WERI-Rb-1 (cell line): ENCODE measurements around the gene STH.

Experiments used
- DNase-seq: peaks from one replicate; pipeline ENCODE4 v3.0.0-alpha.2; 2020
- H3K27ac ChIP-seq: fragments of 250-450 bp; sonication (Bioruptor Pico); 2 replicates; pipeline ENCODE4 v1.5.1; 2020; ENCODE audit warnings: mild to moderate bottlenecking, moderate library complexity
- H3K27me3 ChIP-seq: fragments of 250-450 bp; sonication (Bioruptor Pico); 2 replicates; pipeline ENCODE4 v1.5.1; 2021; ENCODE audit warnings: mild to moderate bottlenecking, low read depth, moderate library complexity; ENCODE audit not compliant: insufficient read depth, severe bottlenecking
- H3K36me3 ChIP-seq: fragments of 250-450 bp; sonication (Bioruptor Pico); 2 replicates; pipeline ENCODE4 v1.5.1; 2020; ENCODE audit warnings: mild to moderate bottlenecking, moderate library complexity
- H3K4me3 ChIP-seq: 2 replicates; pipeline ENCODE4 v1.5.1; 2011; ENCODE audit warnings: low read depth, mild to moderate bottlenecking, control low read depth, low read length
- H3K9me3 ChIP-seq: fragments of 250-450 bp; sonication (Bioruptor Pico); 2 replicates; pipeline ENCODE4 v1.5.1; 2021; ENCODE audit warnings: mild to moderate bottlenecking, moderate library complexity; ENCODE audit not compliant: severe bottlenecking
- CTCF ChIP-seq: IDR thresholded peaks from 2 replicates; pipeline ENCODE4 v1.5.1; 2011; ENCODE audit warnings: low read depth, mild to moderate bottlenecking, control low read depth, inconsistent platforms, low read length

The STH gene

GRCh38 chr17:46031920-46032319, 32.9 kb downstream of the STH start:
- Histone ChIP-seq H3K27ac (no peak overlapping the region), H3K9me3 (no peaks in the 10 kb centered on the region), H3K36me3 (peaks cover 86% of the 10 kb centered on the region), H3K4me3 (no peak overlapping the region), H3K27me3 (no peaks in the 10 kb centered on the region)
- no peak for TF ChIP-seq CTCF
- no peak for DNase-seq

- Histone ChIP-seq H3K9me3 (no peaks in the 10 kb centered on the region), H3K27ac (no peak overlapping the region), H3K27me3 (no peaks in the 10 kb centered on the region), H3K36me3 (peaks cover 87% of the 10 kb centered on the region), H3K4me3 (no peak overlapping the region)
- no peak for DNase-seq
- TF ChIP-seq CTCF, result no peak
These were observed 33.9 kb downstream of the STH start for GRCh38 chr17:46032909-46033308.

- H3K36me3 ChIP-seq, result peaks cover 90% of the 10 kb centered on the region
- H3K27ac ChIP-seq, result no peak overlapping the region
- DNase-seq, result no peak
- TF ChIP-seq CTCF, result no peak
- no peaks in the 10 kb centered on the region for H3K27me3 ChIP-seq
- H3K9me3 ChIP-seq, result no peaks in the 10 kb centered on the region
- no peak overlapping the region for H3K4me3 ChIP-seq
These were observed 34.3 kb downstream of the STH start for GRCh38 chr17:46033392-46033791.

- H3K27ac ChIP-seq, result no peak overlapping the region
- no peak overlapping the region for H3K4me3 ChIP-seq
- no peak for DNase-seq
- peaks cover 96% of the 10 kb centered on the region for H3K36me3 ChIP-seq
- no peak for TF ChIP-seq CTCF
- H3K9me3 ChIP-seq, result no peaks in the 10 kb centered on the region
- H3K27me3 ChIP-seq, result no peaks in the 10 kb centered on the region
These were observed 36.2 kb downstream of the STH start for GRCh38 chr17:46035112-46035818.

- Histone ChIP-seq H3K4me3 (no peak overlapping the region), H3K9me3 (no peaks in the 10 kb centered on the region), H3K27ac (no peak overlapping the region), H3K27me3 (no peaks in the 10 kb centered on the region), H3K36me3 (peaks cover 96% of the 10 kb centered on the region)
- no peak for DNase-seq
- no peak for TF ChIP-seq CTCF
These were observed 37.4 kb downstream of the STH start for GRCh38 chr17:46036491-46036890.

- H3K9me3 ChIP-seq, result no peaks in the 10 kb centered on the region
- no peak overlapping the region for H3K4me3 ChIP-seq
- no peak for DNase-seq
- H3K27ac ChIP-seq, result no peak overlapping the region
- H3K36me3 ChIP-seq, result peaks cover 97% of the 10 kb centered on the region
- no peak for TF ChIP-seq CTCF
- no peaks in the 10 kb centered on the region for H3K27me3 ChIP-seq
These were observed 38.7 kb downstream of the STH start for GRCh38 chr17:46037722-46038255.
